CD14-positive monocyte (primary cell): Measurements from ENCODE around the gene CCL4L2. TPM values are rescaled to one million over a fixed set of nuclear protein-coding genes. Genes with fewer than 3 reads are reported as not detected.
"Not testable (repeated sequence)": the region's sequence is repeated elsewhere in the genome, so short reads cannot be mapped to it uniquely, and the experiment has no call there.

Experiments used
- DNase-seq, 3 donors: peaks; one replicate each; pipeline ENCODE4 v3.0.0-alpha.2; 2011 to 2022
- H2AFZ ChIP-seq: 2 replicates; pipeline ENCODE4 v1.6.0; 2012; ENCODE audit warnings: mild to moderate bottlenecking, low read depth, low read length, inconsistent platforms; ENCODE audit not compliant: insufficient read depth, poor library complexity, severe bottlenecking
- H3K27ac ChIP-seq, 2 donors: 1 replicate in 1 of 2; 2 replicates in 1 of 2; pipeline ENCODE4 v1.5.1; 2012 to 2013; ENCODE audit warnings: low read length in 2 of 2, control low read depth in 1 of 2, inconsistent platforms in 1 of 2, low read depth in 1 of 2, mild to moderate bottlenecking in 1 of 2
- H3K27me3 ChIP-seq, 2 donors: one replicate each; pipeline versions ENCODE4 v1.6.0 to v1.6.1; 2011 to 2013; ENCODE audit warnings: low read length in 2 of 2; ENCODE audit not compliant: control insufficient read depth in 2 of 2, insufficient read depth in 2 of 2
- H3K36me3 ChIP-seq, 2 donors: replicated peaks in 1 of 2; 1 replicate in 1 of 2; 2 replicates in 1 of 2; pipeline versions ENCODE4 v1.5.1 to v1.6.1; 2012 to 2013; ENCODE audit warnings: low read length in 2 of 2, control low read depth in 1 of 2, inconsistent platforms in 1 of 2, mild to moderate bottlenecking in 1 of 2; ENCODE audit not compliant: insufficient read depth in 2 of 2, control insufficient read depth in 1 of 2
- H3K4me1 ChIP-seq, 2 donors: 1 replicate in 1 of 2; 2 replicates in 1 of 2; pipeline versions ENCODE4 v1.5.1 to v1.6.1; 2012 to 2013; ENCODE audit warnings: low read length in 2 of 2, control low read depth in 1 of 2, inconsistent platforms in 1 of 2, mild to moderate bottlenecking in 1 of 2, moderate library complexity in 1 of 2; ENCODE audit not compliant: insufficient read depth in 2 of 2, control insufficient read depth in 1 of 2
- H3K4me2 ChIP-seq: replicated peaks from 2 replicates; pipeline ENCODE3; 2012; ENCODE audit warnings: low read length, moderate library complexity, mild to moderate bottlenecking; ENCODE audit not compliant: poor library complexity, severe bottlenecking; ENCODE audit errors: extremely low read depth
- H3K4me3 ChIP-seq, 3 experiments: fragments of 200-600 bp in 1 of 3; sonication (generic) in 1 of 3; replicated peaks in 1 of 3; 1 replicate in 2 of 3; 2 replicates in 1 of 3; pipeline ENCODE4 v1.5.1; 2011 to 2013; ENCODE audit warnings: low read length in 3 of 3, mild to moderate bottlenecking in 3 of 3, control low read depth in 2 of 3, low read depth in 2 of 3, inconsistent platforms in 1 of 3, moderate library complexity in 1 of 3
- H3K79me2 ChIP-seq: 2 replicates; pipeline ENCODE4 v1.6.0; 2012; ENCODE audit warnings: mild to moderate bottlenecking, control low read depth, inconsistent platforms, low read length, moderate library complexity; ENCODE audit not compliant: insufficient read depth
- H3K9ac ChIP-seq: 2 replicates; pipeline ENCODE4 v1.6.0; 2017; ENCODE audit warnings: low read length, mild to moderate bottlenecking; ENCODE audit not compliant: insufficient read depth, poor library complexity, severe bottlenecking
- H3K9me3 ChIP-seq, 2 donors: replicated peaks in 1 of 2; 1 replicate in 1 of 2; 2 replicates in 1 of 2; pipeline versions ENCODE4 v1.5.1 to v1.6.1; 2012 to 2013; ENCODE audit warnings: low read length in 2 of 2, control low read depth in 1 of 2; ENCODE audit not compliant: control insufficient read depth in 1 of 2, insufficient read depth in 1 of 2
- H4K20me1 ChIP-seq: 2 replicates; pipeline ENCODE4 v1.6.0; 2012; ENCODE audit warnings: mild to moderate bottlenecking, low read length, control low read depth, moderate library complexity; ENCODE audit not compliant: insufficient read depth
- H3K27ac Mint-ChIP-seq, 7 donors: one replicate each; pipeline ENCODE4 v1.8.0; 2020; ENCODE audit warnings: mild to moderate bottlenecking in 7 of 7, mixed read lengths in 7 of 7, moderate library complexity in 6 of 7, inconsistent platforms in 2 of 7
- H3K27me3 Mint-ChIP-seq, 3 donors: one replicate each; pipeline ENCODE4 v1.8.0; 2021 to 2022; ENCODE audit warnings: low read depth in 3 of 3, mild to moderate bottlenecking in 3 of 3, mixed read lengths in 3 of 3, moderate library complexity in 3 of 3, inconsistent platforms in 1 of 3
- H3K36me3 Mint-ChIP-seq, 2 donors: one replicate each; pipeline ENCODE4 v1.8.0; 2020; ENCODE audit warnings: mixed read lengths in 2 of 2, inconsistent platforms in 1 of 2, mild to moderate bottlenecking in 1 of 2
- H3K4me1 Mint-ChIP-seq: one replicate; pipeline ENCODE4 v1.8.0; 2020; ENCODE audit warnings: mild to moderate bottlenecking, mixed read lengths
- H3K4me3 Mint-ChIP-seq, 2 donors: one replicate each; pipeline ENCODE4 v1.8.0; 2020; ENCODE audit warnings: mild to moderate bottlenecking in 2 of 2, mixed read lengths in 2 of 2, moderate library complexity in 1 of 2
- H3K9me3 Mint-ChIP-seq, 7 donors: one replicate each; pipeline ENCODE4 v1.8.0; 2020 to 2022; ENCODE audit warnings: mixed read lengths in 7 of 7, mild to moderate bottlenecking in 6 of 7, moderate library complexity in 6 of 7, inconsistent platforms in 2 of 7
- WGBS: methylation state at CpG from one replicate; pipeline ENCODE4 v1.1.5; 2013; ENCODE audit warnings: missing lambda C conversion rate; ENCODE audit not compliant: insufficient coverage; 5-methylcytosine and 5-hydroxymethylcytosine counted together
- intact Hi-C, 2 donors: fragments of 100-400 bp; cut with micrococcal nuclease; formaldehyde crosslinking; loops; one replicate each; pipeline versions ENCODE4 v1.15.0 to v1.15.1; 2023
- polyA plus RNA-seq, 3 donors: library from polyadenylated mRNA; depleted of rRNA in 1 of 3; unstranded in 2 of 3; stranded (reverse) in 1 of 3; fragments of 300-500 nt in 2 of 3; fragments of >200 nt in 1 of 3; fragmentation: Illumina TruSeq in 2 of 3; gene quantifications; 1 replicate in 2 of 3; 2 replicates in 1 of 3; pipeline ENCODE4 v1.2.3, GENCODE V29; 2012 to 2021
- TF ChIP-seq, protein P1 (sequence below): fragments of 200-600 bp; IDR thresholded peaks from one replicate; pipeline ENCODE4 v1.8.0; 2022; ENCODE audit warnings: antibody characterized with exemption, mild to moderate bottlenecking

Gene CCL4L2
- polyA plus RNA-seq, 3 donors, result 24.8 to 32.7 (median 25.3) TPM

GRCh38 chr17:36213695-36214094 lies 2.8 kb downstream of the CCL4L2 start:
- H3K27me3 Mint-ChIP-seq, result peaks cover 0 to 6% (median 3%) of the 10 kb centered on the region in 3 donors
- H3K27ac ChIP-seq, result peak overlapping the region in 1 of 2 donors; percentile 71

GRCh38 chr17:36214918-36215317 lies 4.1 kb downstream of the CCL4L2 start:
- no peaks in the 10 kb centered on the region for H3K36me3 ChIP-seq
- intact Hi-C loops, result loop anchor here (5.0 kb wide), 2 partner anchors 33 to 123 kb away; partner anchors contain the start of gene CCL3 (in 1 of the 2)
- H3K4me3 ChIP-seq, result no peak overlapping the region
- H3K4me2 ChIP-seq, result no peak overlapping the region
- TF ChIP-seq, protein P1, sequence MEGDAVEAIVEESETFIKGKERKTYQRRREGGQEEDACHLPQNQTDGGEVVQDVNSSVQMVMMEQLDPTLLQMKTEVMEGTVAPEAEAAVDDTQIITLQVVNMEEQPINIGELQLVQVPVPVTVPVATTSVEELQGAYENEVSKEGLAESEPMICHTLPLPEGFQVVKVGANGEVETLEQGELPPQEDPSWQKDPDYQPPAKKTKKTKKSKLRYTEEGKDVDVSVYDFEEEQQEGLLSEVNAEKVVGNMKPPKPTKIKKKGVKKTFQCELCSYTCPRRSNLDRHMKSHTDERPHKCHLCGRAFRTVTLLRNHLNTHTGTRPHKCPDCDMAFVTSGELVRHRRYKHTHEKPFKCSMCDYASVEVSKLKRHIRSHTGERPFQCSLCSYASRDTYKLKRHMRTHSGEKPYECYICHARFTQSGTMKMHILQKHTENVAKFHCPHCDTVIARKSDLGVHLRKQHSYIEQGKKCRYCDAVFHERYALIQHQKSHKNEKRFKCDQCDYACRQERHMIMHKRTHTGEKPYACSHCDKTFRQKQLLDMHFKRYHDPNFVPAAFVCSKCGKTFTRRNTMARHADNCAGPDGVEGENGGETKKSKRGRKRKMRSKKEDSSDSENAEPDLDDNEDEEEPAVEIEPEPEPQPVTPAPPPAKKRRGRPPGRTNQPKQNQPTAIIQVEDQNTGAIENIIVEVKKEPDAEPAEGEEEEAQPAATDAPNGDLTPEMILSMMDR, result no peak
- Mint-ChIP-seq H3K9me3 (peaks cover 8 to 21% (median 12%) of the 10 kb centered on the region in 7 donors), H3K4me1 (peaks cover 61% of the 10 kb centered on the region), H3K27ac (peak overlapping the region in 4 of 7 donors; percentile 59 to 79 (median 69)), H3K36me3 (peaks cover 0 to 3% of the 10 kb centered on the region in 2 donors), H3K4me3 (no peak overlapping the region), H3K27me3 (peaks cover 0 to 4% (median 0%) of the 10 kb centered on the region in 3 donors)
- no peak overlapping the region for H3K9ac ChIP-seq
- H3K27ac ChIP-seq, result no peak overlapping the region
- no peaks in the 10 kb centered on the region for H3K27me3 ChIP-seq
- DNase-seq, result peak in 2 of 3 donors; percentile 30 to 40
- peaks cover 10 to 18% of the 10 kb centered on the region in 2 donors for H3K9me3 ChIP-seq
- H3K79me2 ChIP-seq, result no peaks in the 10 kb centered on the region
- peaks cover 61 to 62% of the 10 kb centered on the region in 2 donors for H3K4me1 ChIP-seq
- H2AFZ ChIP-seq, result no peak overlapping the region
- no peaks in the 10 kb centered on the region for H4K20me1 ChIP-seq

More at GRCh38 chr17:36213695-36214094, 2.8 kb downstream of the CCL4L2 start:
- Mint-ChIP-seq H3K9me3 (peaks cover 5 to 12% (median 8%) of the 10 kb centered on the region in 7 donors), H3K4me1 (peaks cover 66% of the 10 kb centered on the region), H3K36me3 (peaks cover 0 to 3% of the 10 kb centered on the region in 2 donors), H3K4me3 (no peak overlapping the region), H3K27ac (peak overlapping the region in 4 of 7 donors; percentile 94 to 98 (median 96))
- peaks cover 66 to 67% of the 10 kb centered on the region in 2 donors for H3K4me1 ChIP-seq
- no peak overlapping the region for H3K4me2 ChIP-seq
- no peaks in the 10 kb centered on the region for H3K36me3 ChIP-seq
- H3K9me3 ChIP-seq, result peaks cover 6% of the 10 kb centered on the region in 2 donors
- intact Hi-C loops, result loop anchor here in 1 of 2 donors (1.0 to 5.0 kb wide), 3 partner anchors 17 to 121 kb away; partner anchors contain the start of genes CCL3, CCL3L1 and CCL3L3
- no peak overlapping the region for H3K9ac ChIP-seq
- no peaks in the 10 kb centered on the region for H3K79me2 ChIP-seq
- H3K4me3 ChIP-seq, result no peak overlapping the region
- no peak for DNase-seq
- H3K27me3 ChIP-seq, result no peaks in the 10 kb centered on the region
- WGBS, result no CpG with 5 or more reads among the region's 3 CpGs
- H2AFZ ChIP-seq, result no peak overlapping the region
- TF ChIP-seq, protein P1, result no peak
- no peaks in the 10 kb centered on the region for H4K20me1 ChIP-seq

DNA sequence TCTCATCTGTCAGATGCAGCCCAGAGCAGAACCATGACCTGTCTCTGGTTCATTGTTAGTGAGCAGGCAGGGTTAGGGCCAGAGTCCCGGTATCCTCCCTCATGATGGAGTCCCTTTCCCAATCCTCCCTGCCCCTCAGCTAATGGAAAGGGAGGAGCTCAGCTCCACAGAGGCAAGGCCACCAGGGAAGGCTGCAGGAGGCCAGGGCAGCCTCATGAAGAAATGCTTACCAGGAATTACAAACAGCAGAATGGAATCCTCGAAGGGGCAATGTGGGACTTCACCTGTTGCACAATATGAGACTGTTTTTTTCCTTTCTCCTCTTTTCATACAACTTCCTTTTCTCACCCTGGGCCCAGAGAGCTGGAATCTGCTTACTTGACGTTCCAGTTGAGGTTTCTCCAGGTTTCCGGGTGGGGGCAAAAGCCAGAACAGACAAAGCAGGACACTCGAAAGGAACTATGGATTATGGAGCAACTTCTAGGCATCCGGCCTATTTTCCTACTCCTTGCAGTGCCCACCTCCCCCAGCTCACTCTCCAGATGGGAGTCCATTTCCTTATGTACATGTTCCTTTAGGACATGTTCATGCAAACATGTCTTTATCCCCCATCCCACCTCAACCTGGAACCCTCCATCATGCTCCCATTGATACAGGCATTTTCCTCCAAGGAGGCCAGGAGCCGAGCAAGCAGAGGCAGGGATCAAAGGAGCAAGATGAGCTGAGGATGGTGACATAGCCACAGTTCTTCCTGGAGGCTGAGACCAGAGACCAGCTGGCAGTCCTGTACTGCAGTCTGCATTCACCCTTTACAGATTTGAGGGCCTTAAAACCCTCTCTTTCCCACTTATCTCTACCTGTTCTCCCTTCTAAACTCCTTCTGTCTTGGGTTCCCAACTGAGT lies 4.8 kb downstream of the CCL4L2 start:
- H3K9me3 Mint-ChIP-seq, result peaks cover 8 to 21% (median 12%) of the 10 kb centered on the region in 7 donors
- Histone ChIP-seq H3K9me3 (peaks cover 10 to 18% of the 10 kb centered on the region in 2 donors), H3K4me1 (peaks cover 54 to 55% of the 10 kb centered on the region in 2 donors)
- no CpG with 5 or more reads among the region's 7 CpGs for WGBS
- H3K9ac ChIP-seq, H3K36me3 ChIP-seq, H3K4me3 ChIP-seq, H4K20me1 ChIP-seq, H3K4me2 ChIP-seq, H2AFZ ChIP-seq, H3K79me2 ChIP-seq, H3K27me3 ChIP-seq, H3K27ac ChIP-seq, H3K27me3 Mint-ChIP-seq, H3K36me3 Mint-ChIP-seq: not testable (repeated sequence)
- intact Hi-C loops, result loop anchor here in 1 of 2 donors (5.0 kb wide), 1 partner anchor 33 kb away; no protein-coding TSS in a partner anchor
- DNase-seq, result peak in 2 of 3 donors; percentile 82 to 84
- peak overlapping the region in 1 of 2 donors; percentile 64 for H3K4me3 Mint-ChIP-seq
- H3K4me1 Mint-ChIP-seq, result peaks cover 53% of the 10 kb centered on the region
- peak overlapping the region; percentile 2 to 79 (median 64) for H3K27ac Mint-ChIP-seq
